Esophagus muscularis mucosa (tissue), 4 donors: Measurements from ENCODE around the gene ZFX. TPM values are rescaled to one million over a fixed set of nuclear protein-coding genes. Genes with fewer than 3 reads are reported as not detected.

Experiments used
- DNase-seq: peaks from one replicate; pipeline ENCODE4 v3.0.0-alpha.2; 2017; ENCODE audit errors: extremely low spot score
- H3K27ac ChIP-seq, 4 donors: fragments of 200-600 bp; sonication (generic); replicated peaks in 1 of 4; 1 replicate in 3 of 4; 2 replicates in 1 of 4; pipeline ENCODE4 v1.5.1; 2016 to 2019; ENCODE audit warnings: mild to moderate bottlenecking in 1 of 4
- H3K27me3 ChIP-seq, 4 donors: fragments of 200-600 bp; sonication (generic); one replicate each; pipeline versions ENCODE4 v1.5.1 to v1.6.0; 2016 to 2019
- H3K36me3 ChIP-seq, 4 donors: fragments of 200-600 bp; sonication (generic); one replicate each; pipeline ENCODE4 v1.5.1; 2016 to 2019
- H3K4me1 ChIP-seq, 4 donors: fragments of 200-600 bp; sonication (generic); one replicate each; pipeline ENCODE4 v1.5.1; 2016 to 2019
- H3K4me3 ChIP-seq, 4 donors: fragments of 200-600 bp; sonication (generic); 1 replicate in 2 of 4; 2 replicates in 2 of 4; pipeline ENCODE4 v1.5.1; 2016 to 2019; ENCODE audit warnings: mild to moderate bottlenecking in 4 of 4, moderate library complexity in 1 of 4
- H3K9me3 ChIP-seq, 4 donors: fragments of 200-600 bp; sonication (generic); 1 replicate in 3 of 4; 2 replicates in 1 of 4; pipeline ENCODE4 v1.5.1; 2016 to 2019
- CTCF ChIP-seq, 3 experiments: fragments of 200-600 bp in 2 of 3; fragments of 450-650 bp in 1 of 3; sonication (generic) in 2 of 3; IDR thresholded peaks; one replicate each; pipeline ENCODE4 v1.5.1; 2017 to 2019; ENCODE audit warnings: antibody characterized with exemption in 3 of 3, mild to moderate bottlenecking in 2 of 3, moderate library complexity in 1 of 3
- EP300 ChIP-seq: sonication (generic); formaldehyde crosslinking; IDR thresholded peaks from one replicate; pipeline ENCODE4 v1.6.1; 2017; ENCODE audit warnings: antibody characterized with exemption
- POLR2A ChIP-seq: fragments of 450-650 bp; IDR thresholded peaks from one replicate; pipeline ENCODE4 v1.6.1; 2017; ENCODE audit warnings: antibody characterized with exemption, moderate library complexity, mild to moderate bottlenecking, low read depth
- POLR2AphosphoS5 ChIP-seq, 2 donors: sonication (generic); formaldehyde crosslinking; IDR thresholded peaks; one replicate each; pipeline ENCODE4 v1.6.1; 2017; ENCODE audit warnings: antibody characterized with exemption in 2 of 2
- WGBS: methylation state at CpG from one replicate; pipeline ENCODE4 v1.1.5; 2018; 5-methylcytosine and 5-hydroxymethylcytosine counted together
- intact Hi-C: fragments of 100-400 bp; cut with DNase I; formaldehyde crosslinking; loops from one replicate; pipeline ENCODE4 v1.15.1; 2023
- total RNA-seq, 4 donors: library from RNA; depleted of rRNA; stranded (reverse); fragments of >200 nt; gene quantifications; one replicate each; pipeline versions ENCODE4 v1.1.0 to v1.2.1, GENCODE V29; 2016

ZFX gene
- total RNA-seq, 4 donors from 2014 or later = 52.3 to 75.6 (median 66.4) TPM

GRCh38 chrX:24184018-24184417 lies 34.5 kb downstream of the ZFX start:
- H3K27ac ChIP-seq = no peak overlapping the region
- TF ChIP-seq CTCF (IDR thresholded peaks at IDR 0.05) = no peak
- no peak for TF ChIP-seq POLR2AphosphoS5 (IDR thresholded peaks at IDR 0.05)
- TF ChIP-seq EP300 = no peak
- TF ChIP-seq POLR2A = no peak
- no peaks in the 10 kb centered on the region for H3K27me3 ChIP-seq
- peaks cover 0 to 37% (median 8%) of the 10 kb centered on the region in 4 donors for H3K4me1 ChIP-seq
- intact Hi-C loops = no loop called here
- DNase-seq = no peak
- 92% methylated on average over 5 of the region's 5 CpGs for WGBS
- no peak overlapping the region for H3K4me3 ChIP-seq
- no peaks in the 10 kb centered on the region for H3K9me3 ChIP-seq
- peaks cover 0 to 46% (median 15%) of the 10 kb centered on the region in 4 donors for H3K36me3 ChIP-seq

- WGBS = 98% methylated on average over 4 of the region's 4 CpGs
- Histone ChIP-seq H3K36me3 (peaks cover 0 to 22% (median 0%) of the 10 kb centered on the region in 4 donors), H3K4me3 (no peak overlapping the region), H3K27ac (no peak overlapping the region), H3K9me3 (no peaks in the 10 kb centered on the region), H3K27me3 (no peaks in the 10 kb centered on the region), H3K4me1 (peaks cover 7 to 53% (median 25%) of the 10 kb centered on the region in 4 donors)
- no peak for TF ChIP-seq POLR2AphosphoS5 (IDR thresholded peaks at IDR 0.05)
- no peak for TF ChIP-seq CTCF (IDR thresholded peaks at IDR 0.05)
- TF ChIP-seq POLR2A = no peak
- TF ChIP-seq EP300 = no peak
- no peak for DNase-seq
- intact Hi-C loops = no loop called here
These were observed 37.0 kb downstream of the ZFX start for GRCh38 chrX:24186483-24186882.

GRCh38 chrX:24186986-24187385 lies 37.5 kb downstream of the ZFX start:
- no peak for DNase-seq
- TF ChIP-seq CTCF (IDR thresholded peaks at IDR 0.05) (no peak), POLR2A (no peak), POLR2AphosphoS5 (IDR thresholded peaks at IDR 0.05) (no peak), EP300 (no peak)
- Histone ChIP-seq H3K4me3 (no peak overlapping the region), H3K4me1 (peaks cover 7 to 53% (median 24%) of the 10 kb centered on the region in 4 donors), H3K27ac (no peak overlapping the region), H3K9me3 (no peaks in the 10 kb centered on the region), H3K27me3 (no peaks in the 10 kb centered on the region), H3K36me3 (peaks cover 0 to 17% (median 0%) of the 10 kb centered on the region in 4 donors)
- 87% methylated on average over 4 of the region's 4 CpGs for WGBS
- intact Hi-C loops = no loop called here

DNA sequence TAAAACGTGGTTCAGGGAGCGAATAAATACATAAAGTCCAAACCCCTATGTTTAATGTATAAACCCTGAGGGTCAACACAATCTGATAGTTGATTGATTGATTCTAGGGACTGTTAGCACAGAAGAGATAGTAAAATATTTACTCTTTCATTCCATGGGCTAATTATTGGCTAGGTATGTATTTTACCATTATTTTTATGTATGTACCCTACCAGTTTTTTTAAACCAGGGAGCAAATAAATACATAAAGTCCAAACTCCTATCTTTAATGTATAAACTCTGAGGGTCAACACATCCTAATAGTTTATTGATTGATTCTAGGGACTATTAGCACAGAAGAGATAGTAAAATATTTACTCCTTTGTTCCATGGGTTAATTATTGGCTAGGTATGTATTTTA lies 40.0 kb downstream of the ZFX start:
- no peak for DNase-seq
- intact Hi-C loops = no loop called here

More for the DNA sequence above, 40.0 kb downstream of the ZFX start:
- H3K27ac ChIP-seq = no peak overlapping the region
- no peaks in the 10 kb centered on the region for H3K9me3 ChIP-seq
- H3K4me3 ChIP-seq = no peak overlapping the region
- TF ChIP-seq POLR2AphosphoS5 (IDR thresholded peaks at IDR 0.05) (no peak), POLR2A (no peak), EP300 (no peak), CTCF (IDR thresholded peaks at IDR 0.05) (no peak)
- WGBS = 78% methylated on average over 2 of the region's 2 CpGs
- H3K4me1 ChIP-seq = peaks cover 7 to 47% (median 17%) of the 10 kb centered on the region in 4 donors
- peaks cover 0 to 11% (median 0%) of the 10 kb centered on the region in 4 donors for H3K36me3 ChIP-seq
- H3K27me3 ChIP-seq = no peaks in the 10 kb centered on the region
